HTERT RPE-1 (cell line): Measurements from ENCODE around the gene NINJ2.
"Not testable (repeated sequence)": the region's sequence is repeated elsewhere in the genome, so short reads cannot be mapped to it uniquely, and the experiment has no call there.

Source experiments
- in situ Hi-C: fragments of 300-500 bp; cut with MboI; formaldehyde crosslinking; loops from 4 replicates; pipeline ENCODE4 v1.14.3; 2020; ENCODE audit warnings: low sequenced_read_pairs

NINJ2 gene

GRCh38 chr12:588024-588322 lies 75.3 kb downstream of the NINJ2 start:
- in situ Hi-C loops, result no loop called here

GRCh38 chr12:587132-588023 lies 75.9 kb downstream of the NINJ2 start:
- in situ Hi-C loops, result no loop called here

- in situ Hi-C loops, result no loop called here
Measured at GRCh38 chr12:586318-587071, 76.8 kb downstream of the NINJ2 start.

GRCh38 chr12:585062-586061 lies 77.9 kb downstream of the NINJ2 start:
- in situ Hi-C loops, result no loop called here

GRCh38 chr12:583251-583869 lies 79.9 kb downstream of the NINJ2 start:
- in situ Hi-C loops, result no loop called here

GRCh38 chr12:581746-582145 lies 81.5 kb downstream of the NINJ2 start:
- in situ Hi-C loops, result no loop called here

GRCh38 chr12:581321-581720 lies 81.9 kb downstream of the NINJ2 start:
- in situ Hi-C loops, result no loop called here

GRCh38 chr12:580813-581212 lies 82.4 kb downstream of the NINJ2 start:
- in situ Hi-C loops, result no loop called here

GRCh38 chr12:579420-580110 lies 83.7 kb downstream of the NINJ2 start:
- in situ Hi-C loops, result no loop called here

GRCh38 chr12:578748-579419 lies 84.4 kb downstream of the NINJ2 start:
- in situ Hi-C loops, result no loop called here

- in situ Hi-C loops, result not testable (repeated sequence)
Measured at GRCh38 chr12:577994-578747, 85.1 kb downstream of the NINJ2 start.

- in situ Hi-C loops, result no loop called here
Measured at GRCh38 chr12:576615-577110, 86.6 kb downstream of the NINJ2 start.

- in situ Hi-C loops, result no loop called here
Measured at GRCh38 chr12:575948-576614, 87.2 kb downstream of the NINJ2 start.

GRCh38 chr12:575129-575502 lies 88.1 kb downstream of the NINJ2 start:
- in situ Hi-C loops, result no loop called here

- in situ Hi-C loops, result no loop called here
Measured at GRCh38 chr12:574475-575128, 88.6 kb downstream of the NINJ2 start.

GRCh38 chr12:573232-573631 lies 90.0 kb downstream of the NINJ2 start:
- in situ Hi-C loops, result no loop called here

- in situ Hi-C loops, result no loop called here
Measured at GRCh38 chr12:572532-572899, 90.7 kb downstream of the NINJ2 start.
